Stimulated activated naive CD8-positive, alpha-beta T cell treated with anti-CD3 and anti-CD28 coated beads, Interleukin-15, amount 100 ng/mL, for 72 hours (primary cell): ENCODE data around the gene KCNIP4.
A peak's percentile ranks its signal among the peaks of the same experiment; 100 is the strongest.

Source experiments
- ATAC-seq: fragments of 150-1000 bp; cut with Tn5 transposase; 2 replicates; pipeline ENCODE4 v1.10.0; 2021; ENCODE audit warnings: mild to moderate bottlenecking, moderate library complexity
- DNase-seq, 2 donors: peaks; one replicate each; pipeline ENCODE4 v3.0.0; 2021 to 2022
- H3K27ac Mint-ChIP-seq, 2 donors: one replicate each; pipeline ENCODE4 v1.8.0; 2022; ENCODE audit warnings: mild to moderate bottlenecking in 2 of 2, mixed read lengths in 2 of 2, moderate library complexity in 2 of 2
- H3K27me3 Mint-ChIP-seq: one replicate; pipeline ENCODE4 v1.8.0; 2022; ENCODE audit warnings: mixed read lengths
- H3K4me1 Mint-ChIP-seq: one replicate; pipeline ENCODE4 v1.8.0; 2022; ENCODE audit warnings: mild to moderate bottlenecking, mixed read lengths
- H3K4me3 Mint-ChIP-seq, 2 donors: one replicate each; pipeline ENCODE4 v1.8.0; 2022; ENCODE audit warnings: mild to moderate bottlenecking in 2 of 2, mixed read lengths in 2 of 2, moderate library complexity in 1 of 2
- H3K9me3 Mint-ChIP-seq, 2 donors: one replicate each; pipeline ENCODE4 v1.8.0; 2022; ENCODE audit warnings: mixed read lengths in 2 of 2

Gene KCNIP4

DNA sequence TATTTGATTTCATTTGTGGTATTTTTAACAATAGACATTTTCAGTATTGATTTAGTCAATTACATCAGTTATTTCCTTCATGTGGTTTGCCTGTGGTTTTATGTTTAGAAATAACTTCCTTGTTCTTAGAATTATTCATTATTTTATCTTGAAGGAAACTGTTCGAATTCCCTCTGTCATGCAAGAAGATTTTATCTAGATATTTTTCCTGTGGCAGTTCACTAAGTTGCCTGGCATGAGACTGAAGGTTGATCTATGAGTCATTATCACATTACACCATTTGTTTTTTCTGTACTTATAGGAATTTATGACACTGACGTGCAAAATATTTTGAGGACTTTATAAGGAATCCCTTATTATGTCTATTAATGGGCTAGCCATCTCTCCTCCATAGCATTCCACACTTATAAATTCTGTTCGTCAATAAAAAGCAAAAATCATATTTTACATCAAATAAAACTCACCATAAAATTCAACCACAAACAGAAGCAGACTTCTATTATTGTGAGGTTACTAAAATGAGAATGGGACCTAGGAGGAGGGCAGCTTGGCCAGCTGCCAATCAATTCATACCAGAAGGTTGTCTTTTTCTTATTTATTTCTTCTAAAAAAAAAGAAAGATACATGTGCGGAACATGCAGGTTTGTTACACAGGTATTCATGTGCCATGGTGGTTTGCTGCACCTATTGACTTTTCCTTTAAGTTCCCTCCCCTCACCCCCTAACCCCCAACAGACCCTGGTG, 179.0 kb downstream of the KCNIP4 start:
- peaks cover 0 to 5% of the 10 kb centered on the region in 2 donors for H3K9me3 Mint-ChIP-seq
- ATAC-seq, result no peak
- peaks cover 61% of the 10 kb centered on the region for H3K27me3 Mint-ChIP-seq

DNA sequence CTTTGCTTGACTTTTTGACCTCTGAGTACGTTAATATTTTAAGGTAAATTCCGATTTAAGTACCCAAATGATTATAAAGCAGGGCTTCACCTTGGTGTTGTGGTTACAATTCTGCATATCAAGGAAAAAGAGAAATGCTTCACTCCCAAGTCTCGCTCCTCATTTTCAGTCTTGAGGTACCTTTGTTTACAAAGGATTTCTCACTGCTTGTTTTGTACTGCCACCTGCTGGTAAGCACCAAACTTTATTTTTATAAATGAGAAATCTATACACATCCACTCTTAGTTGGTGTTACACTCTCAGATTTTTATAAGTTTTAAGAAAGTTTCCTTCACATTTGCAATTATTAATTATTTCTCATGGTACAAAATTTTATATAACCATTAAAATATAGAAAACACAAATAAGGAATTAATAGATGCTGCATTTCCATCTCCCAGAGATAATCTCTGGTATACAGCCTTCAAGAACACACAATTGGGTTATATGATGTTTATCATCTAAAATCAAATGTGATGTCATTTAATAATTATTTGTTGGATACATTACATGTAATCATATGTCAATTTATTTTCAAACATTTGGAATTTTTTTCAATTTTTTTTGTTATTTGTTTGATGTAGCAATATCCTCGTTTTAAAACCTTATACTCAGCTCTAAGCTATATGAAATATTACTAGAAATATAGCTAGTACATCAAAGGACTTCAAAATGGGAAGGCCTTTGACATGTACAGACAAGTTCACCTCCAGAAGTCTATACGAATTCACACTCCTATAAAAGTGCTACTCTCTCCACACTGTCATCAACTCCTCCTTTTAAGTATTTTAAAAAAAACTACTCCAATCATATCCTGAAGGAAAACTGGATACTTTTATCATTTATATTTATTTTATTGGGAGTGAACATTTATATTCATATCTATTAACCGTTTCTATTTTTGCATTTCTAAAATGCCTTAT, 179.9 kb downstream of the KCNIP4 start:
- no peak overlapping the region for H3K27ac Mint-ChIP-seq
- peak in 1 of 2 donors; percentile 9 for DNase-seq
- H3K27me3 Mint-ChIP-seq, result peaks cover 60% of the 10 kb centered on the region
- peak overlapping the region in 1 of 2 donors; percentile 4 for H3K4me3 Mint-ChIP-seq
- peaks cover 6% of the 10 kb centered on the region for H3K4me1 Mint-ChIP-seq
- ATAC-seq, result no peak
- peaks cover 0 to 5% of the 10 kb centered on the region in 2 donors for H3K9me3 Mint-ChIP-seq

More for the DNA sequence above, 179.0 kb downstream of the KCNIP4 start:
- Mint-ChIP-seq H3K27ac (peak overlapping the region in 1 of 2 donors; percentile 15), H3K4me3 (peak overlapping the region in 1 of 2 donors; percentile 4), H3K4me1 (peaks cover 6% of the 10 kb centered on the region)
- no peak for DNase-seq

DNA sequence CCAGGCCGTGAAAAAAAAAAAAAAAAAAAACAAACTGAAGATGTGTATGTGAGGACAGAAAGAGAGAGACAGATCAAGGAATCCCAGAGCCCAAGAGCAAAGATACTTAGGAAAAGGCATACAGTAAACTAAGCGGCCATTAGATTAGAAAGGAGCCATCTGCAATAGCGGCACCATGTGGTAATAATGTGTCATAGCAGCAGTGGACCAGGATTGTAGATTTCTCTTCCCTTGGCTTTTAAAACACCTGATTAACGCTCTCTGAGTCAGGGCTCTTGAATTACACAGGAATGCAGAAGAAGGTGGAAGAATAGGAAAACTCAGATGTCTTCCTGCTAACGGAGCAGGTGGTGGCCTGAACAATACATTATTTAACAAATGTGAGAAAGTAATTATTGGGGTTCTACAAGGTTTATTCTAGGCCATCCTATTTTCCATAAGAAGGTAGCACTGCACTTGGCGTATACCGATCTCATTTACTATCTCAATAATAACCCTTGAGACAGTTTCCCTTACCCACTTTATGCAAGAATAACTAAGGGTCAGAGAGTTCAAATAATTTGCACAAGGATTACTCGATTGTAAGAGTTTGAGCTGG, 182.7 kb downstream of the KCNIP4 start:
- Mint-ChIP-seq H3K27me3 (peaks cover 33% of the 10 kb centered on the region), H3K4me1 (peaks cover 6% of the 10 kb centered on the region), H3K27ac (no peak overlapping the region), H3K4me3 (no peak overlapping the region), H3K9me3 (no peaks in the 10 kb centered on the region)
- DNase-seq (peak; percentile 8 to 19), ATAC-seq (peak; percentile 45)

DNA sequence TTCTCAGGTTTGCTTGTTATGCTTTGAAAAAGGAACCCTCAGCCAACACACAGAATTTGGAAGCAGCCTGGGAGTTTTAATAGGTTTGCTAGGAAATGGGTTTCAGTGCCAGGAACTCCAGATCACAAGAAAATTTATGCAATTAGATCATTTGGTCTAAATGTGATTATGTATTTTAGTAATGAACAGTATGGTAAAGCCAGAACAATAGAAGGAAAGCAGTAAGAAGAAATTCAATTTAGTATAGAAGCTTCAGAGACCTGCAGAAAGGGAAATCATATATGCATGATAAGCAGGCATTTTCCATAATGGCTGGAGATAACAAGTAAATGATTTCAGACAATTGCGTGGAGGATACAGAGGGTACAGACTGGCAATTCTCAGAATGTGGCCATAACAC, 184.7 kb downstream of the KCNIP4 start:
- Mint-ChIP-seq H3K4me3 (no peak overlapping the region), H3K27me3 (peaks cover 32% of the 10 kb centered on the region), H3K9me3 (no peaks in the 10 kb centered on the region), H3K27ac (no peak overlapping the region), H3K4me1 (no peaks in the 10 kb centered on the region)
- ATAC-seq (no peak), DNase-seq (no peak)

DNA sequence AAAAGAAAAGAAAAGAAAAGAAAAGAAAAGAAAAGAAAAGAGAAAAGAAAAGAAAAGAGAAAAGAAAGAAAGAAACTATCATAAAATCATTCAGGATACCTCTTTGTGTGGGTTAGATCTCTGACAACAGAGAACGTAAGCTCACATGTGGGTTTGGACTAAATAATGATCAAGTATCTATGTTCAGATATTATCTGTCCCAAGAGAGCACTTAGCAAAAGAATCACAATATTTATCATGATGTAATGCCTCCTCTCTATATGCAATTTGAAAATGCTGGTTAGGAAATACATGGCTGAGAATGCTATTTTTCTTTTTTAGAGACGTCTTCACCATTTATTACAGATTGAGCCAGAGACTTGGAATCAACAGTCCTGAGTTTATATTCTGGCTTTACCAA, 191.3 kb downstream of the KCNIP4 start:
- H3K4me3 Mint-ChIP-seq, result no peak overlapping the region
- DNase-seq (no peak), ATAC-seq (no peak)
- no peaks in the 10 kb centered on the region for H3K9me3 Mint-ChIP-seq
- no peaks in the 10 kb centered on the region for H3K4me1 Mint-ChIP-seq
- H3K27me3 Mint-ChIP-seq, result peaks cover 4% of the 10 kb centered on the region
- H3K27ac Mint-ChIP-seq, result no peak overlapping the region

DNA sequence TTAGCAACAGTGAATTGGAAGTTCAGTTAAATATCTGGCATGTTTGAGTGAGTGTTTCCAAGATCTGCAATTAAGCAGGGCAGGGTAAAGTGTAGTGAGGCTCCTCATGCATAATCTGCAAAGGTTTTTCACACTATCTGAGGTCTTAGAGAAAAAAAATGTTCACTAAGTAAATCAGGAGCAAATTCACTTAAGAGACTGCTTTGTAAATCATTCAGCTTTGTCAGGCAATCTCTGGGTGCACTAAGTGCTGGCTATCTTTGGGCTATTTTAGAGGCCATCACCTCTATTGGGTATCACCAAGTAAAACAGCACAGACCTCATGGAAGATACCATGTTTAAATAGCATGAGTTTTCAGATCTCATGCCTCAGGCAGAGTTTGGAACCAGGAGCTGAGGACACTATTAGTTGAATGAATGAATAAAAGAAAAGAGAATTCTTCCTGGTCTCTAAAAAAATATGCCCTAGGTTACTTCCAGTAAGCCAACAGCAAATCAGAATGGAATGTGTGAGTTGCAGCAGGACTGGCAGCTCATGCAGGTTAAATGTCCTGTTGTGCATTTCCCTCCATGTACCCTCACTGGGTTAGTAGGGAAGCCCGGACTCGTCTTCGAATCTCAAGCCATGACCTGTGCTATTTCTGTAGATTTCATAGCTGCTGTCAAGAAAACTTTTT, 195.3 kb downstream of the KCNIP4 start:
- H3K27me3 Mint-ChIP-seq, result peaks cover 12% of the 10 kb centered on the region
- H3K4me3 Mint-ChIP-seq, result no peak overlapping the region
- no peak overlapping the region for H3K27ac Mint-ChIP-seq
- H3K9me3 Mint-ChIP-seq, result no peaks in the 10 kb centered on the region
- no peak for DNase-seq
- no peak for ATAC-seq
- no peaks in the 10 kb centered on the region for H3K4me1 Mint-ChIP-seq

DNA sequence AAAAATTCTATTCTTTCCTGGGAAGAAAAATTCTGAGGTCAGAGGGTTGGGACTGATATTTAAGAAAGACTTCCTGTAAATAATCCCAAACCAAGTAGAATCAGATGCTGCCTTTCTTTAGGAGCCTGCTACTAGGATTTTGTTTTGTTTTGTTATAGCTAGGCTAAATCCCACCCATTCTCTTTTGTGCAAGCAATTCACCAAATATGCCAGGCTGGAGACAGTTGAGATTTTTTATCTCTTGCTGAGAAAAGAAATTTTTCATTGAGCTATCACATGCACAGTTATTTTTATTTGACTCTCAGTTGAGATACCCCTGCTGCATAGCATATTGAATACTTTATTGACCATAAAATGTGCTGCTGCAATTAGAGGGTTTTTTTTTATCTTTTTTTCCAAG, 196.0 kb downstream of the KCNIP4 start:
- no peaks in the 10 kb centered on the region for H3K9me3 Mint-ChIP-seq
- DNase-seq (no peak), ATAC-seq (no peak)
- H3K4me3 Mint-ChIP-seq, result no peak overlapping the region
- H3K4me1 Mint-ChIP-seq, result no peaks in the 10 kb centered on the region
- H3K27me3 Mint-ChIP-seq, result peaks cover 12% of the 10 kb centered on the region
- H3K27ac Mint-ChIP-seq, result no peak overlapping the region

DNA sequence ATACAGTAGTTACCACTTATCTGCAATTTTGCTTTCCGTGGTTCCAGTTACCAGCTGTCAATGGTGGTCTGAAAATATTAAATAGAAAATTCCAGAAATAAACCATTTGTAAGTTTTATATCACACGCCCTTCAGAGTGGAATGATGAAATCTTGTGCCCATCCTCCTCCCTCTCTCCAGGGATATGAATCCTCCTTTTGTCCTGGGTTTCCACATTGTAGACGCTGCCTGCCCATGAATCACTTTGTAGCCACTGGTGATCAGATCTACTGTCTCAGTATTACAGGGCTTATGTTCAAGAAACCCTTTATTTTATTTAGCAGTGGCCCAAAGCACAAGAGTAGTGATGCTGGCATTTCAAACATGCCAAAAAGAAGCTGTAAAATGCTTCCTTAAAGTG, 198.6 kb downstream of the KCNIP4 start:
- peaks cover 12% of the 10 kb centered on the region for H3K27me3 Mint-ChIP-seq
- no peak overlapping the region for H3K4me3 Mint-ChIP-seq
- no peak overlapping the region for H3K27ac Mint-ChIP-seq
- H3K9me3 Mint-ChIP-seq, result no peaks in the 10 kb centered on the region
- DNase-seq, result no peak
- ATAC-seq, result no peak
- H3K4me1 Mint-ChIP-seq, result no peaks in the 10 kb centered on the region

DNA sequence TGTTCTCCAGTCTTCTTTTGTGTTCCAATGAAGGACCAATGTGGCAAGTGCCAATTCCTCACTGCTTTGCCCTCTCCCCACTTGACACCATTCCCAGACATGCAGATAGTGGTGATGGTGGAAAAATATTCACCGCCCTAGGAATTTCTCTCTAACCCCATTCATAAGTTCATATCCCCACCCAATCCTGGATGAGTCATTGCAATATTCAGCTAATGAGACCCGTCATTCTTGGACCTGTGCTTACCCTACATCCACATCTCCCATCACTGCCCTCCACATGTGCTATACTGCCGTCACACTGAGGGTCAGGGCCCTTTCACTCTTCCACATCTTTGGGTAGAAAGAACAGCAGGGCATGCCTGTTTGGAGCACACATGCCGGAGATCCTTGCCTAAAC, 199.2 kb downstream of the KCNIP4 start:
- H3K9me3 Mint-ChIP-seq, result no peaks in the 10 kb centered on the region
- H3K27me3 Mint-ChIP-seq, result peaks cover 12% of the 10 kb centered on the region
- H3K4me1 Mint-ChIP-seq, result no peaks in the 10 kb centered on the region

DNA sequence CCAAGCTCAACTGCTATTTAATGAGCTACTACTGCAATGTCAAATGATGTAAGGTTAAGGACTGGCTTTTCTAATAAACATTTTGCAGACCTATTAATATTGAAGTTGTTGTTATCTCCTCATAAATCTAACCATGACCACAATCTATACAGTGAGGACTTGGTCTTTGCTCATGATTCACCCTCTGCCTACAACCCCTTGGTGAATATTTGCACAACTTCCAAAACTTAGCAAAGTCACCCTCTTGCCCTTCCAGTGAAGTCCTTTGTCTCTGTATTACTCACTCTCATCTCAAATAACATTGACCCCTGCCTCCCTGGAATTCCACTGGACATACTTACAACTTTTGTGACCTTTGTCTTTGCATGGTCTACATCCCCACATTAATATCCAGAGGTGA, 204.5 kb downstream of the KCNIP4 start:
- ATAC-seq (no peak), DNase-seq (no peak)
- Mint-ChIP-seq H3K27ac (no peak overlapping the region), H3K4me1 (no peaks in the 10 kb centered on the region), H3K9me3 (no peaks in the 10 kb centered on the region), H3K27me3 (no peaks in the 10 kb centered on the region), H3K4me3 (no peak overlapping the region)

More for the DNA sequence above, 199.2 kb downstream of the KCNIP4 start:
- DNase-seq (no peak), ATAC-seq (no peak)
- Mint-ChIP-seq H3K4me3 (no peak overlapping the region), H3K27ac (no peak overlapping the region)

DNA sequence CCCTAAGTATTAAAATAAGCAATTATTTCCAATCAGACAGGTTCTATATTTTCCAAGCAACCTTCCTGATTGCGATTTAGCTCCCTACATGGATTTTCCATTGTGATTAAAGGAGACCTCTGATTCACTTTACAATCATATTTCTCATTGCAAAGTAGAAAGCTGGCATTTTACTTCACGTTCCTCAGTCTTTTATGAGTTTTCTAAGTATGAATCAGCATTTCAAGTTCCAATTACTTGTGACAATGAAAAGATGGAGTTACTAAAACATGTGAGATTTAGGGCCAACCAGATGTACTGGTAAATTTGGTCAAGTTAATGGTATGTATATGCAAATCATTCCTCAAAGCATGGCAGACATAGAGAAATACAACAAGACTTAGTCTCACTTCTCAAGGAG, 206.2 kb downstream of the KCNIP4 start:
- Mint-ChIP-seq H3K4me3 (no peak overlapping the region), H3K4me1 (no peaks in the 10 kb centered on the region), H3K27ac (no peak overlapping the region), H3K27me3 (no peaks in the 10 kb centered on the region), H3K9me3 (no peaks in the 10 kb centered on the region)
- DNase-seq (no peak), ATAC-seq (no peak)

DNA sequence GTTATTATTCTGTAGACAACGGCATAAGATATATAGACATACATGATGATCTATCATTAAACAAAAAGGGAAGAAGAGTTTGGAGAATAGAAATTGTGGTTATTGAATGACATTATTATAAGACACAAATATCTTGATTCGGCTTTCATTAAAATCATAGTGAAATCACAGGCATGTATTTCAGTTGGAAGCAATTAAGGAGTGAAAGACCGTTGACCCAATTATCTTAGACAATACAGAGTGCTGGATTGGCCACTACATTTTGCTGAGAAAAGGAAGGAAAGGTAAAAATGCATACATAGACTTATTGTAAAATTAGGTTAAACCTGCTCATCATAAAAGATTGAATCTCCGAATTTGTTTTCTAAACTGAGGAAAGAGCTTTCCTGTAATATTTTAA, 209.8 kb downstream of the KCNIP4 start:
- Mint-ChIP-seq H3K4me3 (no peak overlapping the region), H3K4me1 (no peaks in the 10 kb centered on the region), H3K27ac (no peak overlapping the region), H3K27me3 (no peaks in the 10 kb centered on the region), H3K9me3 (no peaks in the 10 kb centered on the region)
- ATAC-seq (no peak), DNase-seq (no peak)

DNA sequence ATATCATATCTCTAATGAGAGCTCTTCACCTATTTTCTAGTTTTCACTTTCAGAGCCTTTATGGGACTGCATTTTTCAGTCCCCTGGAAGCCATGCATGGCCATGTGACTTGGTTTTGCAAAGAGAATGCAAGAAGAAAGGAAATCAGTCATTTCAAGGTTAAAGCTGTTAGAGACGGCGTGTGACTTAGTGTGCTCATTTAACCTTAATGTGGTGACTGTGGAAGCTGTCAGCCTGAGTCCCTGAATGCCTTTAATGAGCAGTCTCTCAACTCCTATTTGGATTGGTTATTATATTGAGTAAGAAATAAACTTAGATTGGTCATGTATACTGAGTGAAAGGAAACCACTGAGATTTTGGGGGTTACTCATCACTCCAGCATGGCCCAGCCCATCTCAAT, 212.7 kb downstream of the KCNIP4 start:
- ATAC-seq (peak; percentile 26), DNase-seq (no peak)
- no peak overlapping the region for H3K4me3 Mint-ChIP-seq
- no peaks in the 10 kb centered on the region for H3K4me1 Mint-ChIP-seq
- no peaks in the 10 kb centered on the region for H3K9me3 Mint-ChIP-seq
- H3K27ac Mint-ChIP-seq, result no peak overlapping the region
- H3K27me3 Mint-ChIP-seq, result no peaks in the 10 kb centered on the region

DNA sequence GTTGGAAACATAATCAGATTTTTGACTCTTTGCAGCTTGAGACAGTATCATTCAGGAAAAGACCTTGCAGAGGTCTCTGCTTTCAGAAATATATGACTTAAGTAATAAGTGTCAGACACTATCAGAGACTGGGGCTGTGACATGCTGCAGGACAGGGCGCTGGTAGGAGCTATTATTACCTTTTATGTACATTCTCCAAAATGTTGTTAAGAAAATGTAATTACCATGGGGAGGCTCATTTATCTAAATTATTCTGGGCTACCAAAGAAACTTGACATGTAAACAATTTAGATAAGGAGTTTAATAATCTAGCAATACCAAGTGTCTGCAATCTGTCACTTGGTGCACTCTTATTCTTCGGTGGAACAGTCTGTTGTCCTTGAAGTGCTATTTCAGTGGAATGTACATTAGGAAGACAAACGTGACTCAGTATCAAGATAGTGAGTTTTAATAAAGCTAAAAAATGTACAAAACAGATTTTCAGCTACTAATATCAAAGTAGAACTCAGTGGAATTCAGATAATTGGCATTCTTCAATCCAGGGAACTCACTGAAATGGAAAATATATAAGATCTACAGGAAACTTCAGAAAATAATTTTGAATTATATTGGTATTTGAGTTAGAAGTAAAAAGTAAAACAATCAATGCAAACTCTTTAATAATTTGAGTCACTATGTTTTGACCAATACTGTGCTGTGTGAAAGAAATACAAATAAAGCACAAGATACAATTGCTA, 214.5 kb downstream of the KCNIP4 start:
- H3K27ac Mint-ChIP-seq, result no peak overlapping the region
- no peak overlapping the region for H3K4me3 Mint-ChIP-seq
- no peaks in the 10 kb centered on the region for H3K4me1 Mint-ChIP-seq
- DNase-seq (no peak), ATAC-seq (no peak)
- H3K9me3 Mint-ChIP-seq, result no peaks in the 10 kb centered on the region
- no peaks in the 10 kb centered on the region for H3K27me3 Mint-ChIP-seq

DNA sequence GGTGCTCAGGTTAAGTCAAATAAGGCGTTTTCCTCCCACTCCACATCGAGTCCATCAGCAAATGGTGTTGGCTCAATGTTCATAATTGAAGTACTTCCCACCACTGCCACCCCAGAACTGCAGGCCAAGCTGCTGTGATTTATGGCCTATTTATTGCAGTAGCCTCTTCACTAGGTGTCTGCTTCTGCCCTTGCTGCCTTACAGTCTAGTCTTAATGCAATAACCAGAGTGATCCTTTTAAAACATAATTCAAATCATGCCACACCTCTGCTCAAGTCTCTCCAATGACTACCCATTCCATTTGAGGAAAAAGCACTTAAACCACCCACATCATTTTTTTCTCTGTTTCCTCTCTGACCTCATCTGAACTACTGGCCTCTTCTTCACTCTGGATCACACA, 220.3 kb downstream of the KCNIP4 start:
- no peak overlapping the region for H3K27ac Mint-ChIP-seq
- ATAC-seq, result no peak
- H3K4me1 Mint-ChIP-seq, result no peaks in the 10 kb centered on the region
- H3K9me3 Mint-ChIP-seq, result no peaks in the 10 kb centered on the region
- H3K4me3 Mint-ChIP-seq, result no peak overlapping the region
- H3K27me3 Mint-ChIP-seq, result peaks cover 10% of the 10 kb centered on the region
- DNase-seq, result no peak
